ENCODE data around the gene PSAT1. TPM values are rescaled to one million over a fixed set of nuclear protein-coding genes. Genes with fewer than 3 reads are reported as not detected.

PSAT1 gene
- polyA plus RNA-seq, 1 experiment = 307 TPM

GRCh38 chr9:78316166-78316892 is 19.4 kb downstream of the PSAT1 start:
- ChIA-PET CTCF (no interaction called here), POLR2A (no interaction called here)
- TF ChIP-seq CTCF (IDR thresholded peaks at IDR 0.05; ENCODE audit: insufficient read depth, low read depth, low read length) = no peak
- no peak overlapping the region for H3K4me3 ChIP-seq (ENCODE audit: low read depth, low read length)
- H3K27me3 ChIP-seq (ENCODE audit: control insufficient read depth, insufficient read depth, low read length) = no peaks in the 10 kb centered on the region
- H3K36me3 ChIP-seq (ENCODE audit: control insufficient read depth, insufficient read depth, low read length) = peaks cover 24% of the 10 kb centered on the region
- DNase-seq (ENCODE audit: low read depth) = no peak

- no peak for DNase-seq (ENCODE audit: low read depth)
- CTCF ChIA-PET = no interaction called here
- no peak for TF ChIP-seq CTCF (IDR thresholded peaks at IDR 0.05; ENCODE audit: insufficient read depth, low read depth, low read length)
- Histone ChIP-seq H3K27me3 (ENCODE audit: control insufficient read depth, insufficient read depth, low read length) (no peaks in the 10 kb centered on the region), H3K36me3 (ENCODE audit: control insufficient read depth, insufficient read depth, low read length) (peaks cover 25% of the 10 kb centered on the region), H3K4me3 (ENCODE audit: low read depth, low read length) (no peak overlapping the region)
- POLR2A ChIA-PET = no interaction called here
Observed at GRCh38 chr9:78319197-78320029, 22.5 kb downstream of the PSAT1 start.

DNA sequence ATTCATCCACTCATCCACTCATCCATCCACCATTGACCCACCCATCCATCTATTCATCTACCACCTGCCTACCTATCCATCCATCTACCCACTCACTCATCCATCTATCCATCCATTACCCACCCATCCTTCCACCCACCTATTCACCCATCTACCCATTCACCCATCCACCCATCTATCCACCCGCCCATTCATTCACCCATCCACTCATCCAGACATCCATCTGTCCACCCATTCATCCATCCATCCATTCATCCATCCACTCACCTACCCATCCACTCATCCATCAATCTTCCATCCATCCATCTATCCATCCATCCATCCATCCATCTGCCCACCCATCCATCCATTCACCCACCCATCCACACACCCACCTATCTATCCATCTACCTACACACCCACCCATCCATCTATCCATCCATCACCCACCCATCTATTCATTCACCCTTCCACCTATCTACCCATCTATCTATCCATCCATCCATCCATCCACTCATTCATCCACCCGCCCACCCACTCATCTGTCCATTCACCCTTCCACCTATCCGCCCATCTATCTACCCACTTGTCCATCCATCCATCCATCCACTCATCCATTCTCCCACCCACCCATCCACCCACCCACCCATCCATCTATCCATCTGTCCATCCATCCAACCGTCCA is 23.2 kb downstream of the PSAT1 start:
- POLR2A ChIA-PET = no interaction called here
- CTCF ChIA-PET = interaction anchor here (1.1 kb wide), 1 partner anchor 65 kb away, joined by 3 read pairs; no protein-coding TSS in a partner anchor
- peaks cover 24% of the 10 kb centered on the region for H3K36me3 ChIP-seq (ENCODE audit: control insufficient read depth, insufficient read depth, low read length)

GRCh38 chr9:78320875-78321496 is 24.1 kb downstream of the PSAT1 start:
- Histone ChIP-seq H3K36me3 (ENCODE audit: control insufficient read depth, insufficient read depth, low read length) (peaks cover 18% of the 10 kb centered on the region), H3K27me3 (ENCODE audit: control insufficient read depth, insufficient read depth, low read length) (no peaks in the 10 kb centered on the region), H3K4me3 (ENCODE audit: low read depth, low read length) (no peak overlapping the region)
- TF ChIP-seq CTCF (IDR thresholded peaks at IDR 0.05; ENCODE audit: insufficient read depth, low read depth, low read length) = no peak
- POLR2A ChIA-PET = no interaction called here
- CTCF ChIA-PET = interaction anchor here (1.1 kb wide), 1 partner anchor 66 kb away, joined by 3 read pairs; no protein-coding TSS in a partner anchor
- no peak for DNase-seq (ENCODE audit: low read depth)

More for the DNA sequence above, 23.2 kb downstream of the PSAT1 start:
- no peaks in the 10 kb centered on the region for H3K27me3 ChIP-seq (ENCODE audit: control insufficient read depth, insufficient read depth, low read length)
- no peak for DNase-seq (ENCODE audit: low read depth)
- H3K4me3 ChIP-seq (ENCODE audit: low read depth, low read length) = no peak overlapping the region
- no peak for TF ChIP-seq CTCF (IDR thresholded peaks at IDR 0.05; ENCODE audit: insufficient read depth, low read depth, low read length)
